GM12878 (cell line): ENCODE data around the gene SLC35G6. TPM values are rescaled to one million over a fixed set of nuclear protein-coding genes. Genes with fewer than 3 reads are reported as not detected.

Experiments used
- ASH2L ChIP-seq: fragments of 300-600, 200-600 bp; sonication (generic); IDR thresholded peaks from 2 replicates; pipeline ENCODE4 v1.6.1; 2017; ENCODE audit warnings: low read depth, mild to moderate bottlenecking, borderline replicate concordance
- HDAC6 ChIP-seq: fragments of 200-600 bp; sonication (generic); IDR thresholded peaks from one replicate; pipeline ENCODE4 v1.8.0; 2017; ENCODE audit warnings: antibody characterized with exemption; ENCODE audit not compliant: unreplicated experiment
- RB1 ChIP-seq: fragments of 450-650 bp; formaldehyde crosslinking; IDR thresholded peaks from 2 replicates; pipeline ENCODE4 v1.6.1; 2017; ENCODE audit warnings: mild to moderate bottlenecking, borderline replicate concordance
- TBL1XR1 ChIP-seq: IDR thresholded peaks from 2 replicates; pipeline ENCODE4 v1.6.1; 2012; ENCODE audit warnings: low read depth, low read length, improper control_type of control experiment
- ZNF217 ChIP-seq: fragments of 450-650 bp; IDR thresholded peaks from 2 replicates; pipeline ENCODE4 v1.6.1; 2017; ENCODE audit warnings: antibody characterized with exemption, mild to moderate bottlenecking
- ZNF622 ChIP-seq: fragments of 450-650 bp; IDR thresholded peaks from 2 replicates; pipeline ENCODE4 v1.6.1; 2017; ENCODE audit warnings: mild to moderate bottlenecking, inconsistent platforms
- polyA plus RNA-seq, 11 experiments: library from polyadenylated mRNA; depleted of rRNA in 4 of 11; unstranded in 6 of 11; stranded (reverse) in 5 of 11; fragments of >200 nt; fragmentation: Nextera tagmentation in 4 of 11; fragmentation: Illumina TruSeq in 1 of 11; extraction: Ambion mirVana in 4 of 11; extraction: Trizol in 1 of 11; gene quantifications; 1 replicate in 1 of 11; 2 replicates in 10 of 11; pipeline versions ENCODE4 v1.2.1 to v1.2.3, GENCODE V29; 2011 to 2016; ENCODE audit warnings: inconsistent platforms in 2 of 11, missing spikeins in 2 of 11, low read depth in 1 of 11
- total RNA-seq, 4 experiments: library from RNA; depleted of rRNA in 3 of 4; stranded (reverse); fragments of >200 nt in 3 of 4; fragmentation: Illumina TruSeq in 1 of 4; extraction: Trizol in 1 of 4; gene quantifications; 2 replicates each; pipeline versions ENCODE4 v1.2.1 to v1.2.3, GENCODE V29; 2013 to 2021
- TF ChIP-seq, protein P1 (sequence below): fragments of 450-650 bp; formaldehyde crosslinking; IDR thresholded peaks from 2 replicates; pipeline ENCODE4 v1.4.0; 2022; ENCODE audit warnings: mild to moderate bottlenecking, moderate library complexity
- TF ChIP-seq, protein P2 (sequence below): fragments of 450-650 bp; conservative IDR thresholded peaks from 2 replicates; pipeline ENCODE4 v1.6.1; 2017; ENCODE audit warnings: mild to moderate bottlenecking, moderate library complexity

SLC35G6 gene
- total and polyA plus RNA-seq, 10 of the 15 experiments (the other 5 are each of a cell fraction or from before 2014, with no cell fraction given), result 0.20 TPM; not detected in 9

DNA sequence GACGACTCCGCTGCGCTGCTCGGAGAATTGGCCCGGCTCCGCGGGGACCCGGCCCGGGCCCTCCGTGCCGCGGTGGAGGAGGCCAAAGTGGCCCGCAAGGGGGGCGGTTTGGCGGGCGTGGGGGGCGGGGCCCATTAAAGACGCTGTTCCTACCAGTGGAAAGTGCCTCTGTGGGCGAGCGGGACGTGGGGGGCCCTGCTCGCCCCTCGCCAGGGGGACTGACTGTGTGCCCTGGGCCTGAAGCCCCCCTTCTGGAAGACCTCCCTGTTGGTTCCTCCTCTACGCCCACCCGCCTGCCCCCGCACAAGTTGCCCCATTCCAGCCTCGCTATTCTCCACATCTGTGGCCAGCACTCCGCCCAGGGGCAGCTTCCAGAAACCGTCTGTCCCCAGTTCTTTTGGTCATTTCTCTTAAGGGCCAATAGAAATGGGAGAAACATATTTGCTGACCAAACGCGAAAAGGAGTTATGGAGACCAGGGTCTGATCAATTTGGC lies 43.8 kb upstream of the SLC35G6 start (continued):
- TF ChIP-seq, protein P1, sequence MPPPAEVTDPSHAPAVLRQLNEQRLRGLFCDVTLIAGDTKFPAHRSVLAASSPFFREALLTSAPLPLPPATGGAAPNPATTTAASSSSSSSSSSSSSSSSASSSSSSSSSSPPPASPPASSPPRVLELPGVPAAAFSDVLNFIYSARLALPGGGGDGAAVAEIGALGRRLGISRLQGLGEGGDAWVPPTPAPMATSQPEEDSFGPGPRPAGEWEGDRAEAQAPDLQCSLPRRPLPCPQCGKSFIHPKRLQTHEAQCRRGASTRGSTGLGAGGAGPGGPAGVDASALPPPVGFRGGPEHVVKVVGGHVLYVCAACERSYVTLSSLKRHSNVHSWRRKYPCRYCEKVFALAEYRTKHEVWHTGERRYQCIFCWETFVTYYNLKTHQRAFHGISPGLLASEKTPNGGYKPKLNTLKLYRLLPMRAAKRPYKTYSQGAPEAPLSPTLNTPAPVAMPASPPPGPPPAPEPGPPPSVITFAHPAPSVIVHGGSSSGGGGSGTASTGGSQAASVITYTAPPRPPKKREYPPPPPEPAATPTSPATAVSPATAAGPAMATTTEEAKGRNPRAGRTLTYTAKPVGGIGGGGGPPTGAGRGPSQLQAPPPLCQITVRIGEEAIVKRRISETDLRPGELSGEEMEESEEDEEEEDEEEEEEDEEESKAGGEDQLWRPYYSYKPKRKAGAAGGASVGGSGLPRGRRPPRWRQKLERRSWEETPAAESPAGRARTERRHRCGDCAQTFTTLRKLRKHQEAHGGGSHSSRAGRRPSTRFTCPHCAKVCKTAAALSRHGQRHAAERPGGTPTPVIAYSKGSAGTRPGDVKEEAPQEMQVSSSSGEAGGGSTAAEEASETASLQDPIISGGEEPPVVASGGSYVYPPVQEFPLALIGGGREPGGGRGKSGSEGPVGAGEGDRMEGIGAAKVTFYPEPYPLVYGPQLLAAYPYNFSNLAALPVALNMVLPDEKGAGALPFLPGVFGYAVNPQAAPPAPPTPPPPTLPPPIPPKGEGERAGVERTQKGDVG (CRISPR knock-in tag), result no peak
- TF ChIP-seq RB1, result no peak
- TF ChIP-seq ASH2L, result no peak
- TF ChIP-seq, protein P2, sequence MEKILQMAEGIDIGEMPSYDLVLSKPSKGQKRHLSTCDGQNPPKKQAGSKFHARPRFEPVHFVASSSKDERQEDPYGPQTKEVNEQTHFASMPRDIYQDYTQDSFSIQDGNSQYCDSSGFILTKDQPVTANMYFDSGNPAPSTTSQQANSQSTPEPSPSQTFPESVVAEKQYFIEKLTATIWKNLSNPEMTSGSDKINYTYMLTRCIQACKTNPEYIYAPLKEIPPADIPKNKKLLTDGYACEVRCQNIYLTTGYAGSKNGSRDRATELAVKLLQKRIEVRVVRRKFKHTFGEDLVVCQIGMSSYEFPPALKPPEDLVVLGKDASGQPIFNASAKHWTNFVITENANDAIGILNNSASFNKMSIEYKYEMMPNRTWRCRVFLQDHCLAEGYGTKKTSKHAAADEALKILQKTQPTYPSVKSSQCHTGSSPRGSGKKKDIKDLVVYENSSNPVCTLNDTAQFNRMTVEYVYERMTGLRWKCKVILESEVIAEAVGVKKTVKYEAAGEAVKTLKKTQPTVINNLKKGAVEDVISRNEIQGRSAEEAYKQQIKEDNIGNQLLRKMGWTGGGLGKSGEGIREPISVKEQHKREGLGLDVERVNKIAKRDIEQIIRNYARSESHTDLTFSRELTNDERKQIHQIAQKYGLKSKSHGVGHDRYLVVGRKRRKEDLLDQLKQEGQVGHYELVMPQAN, result no peak
- TF ChIP-seq TBL1XR1, result no peak
- TF ChIP-seq ZNF622, result no peak
- TF ChIP-seq HDAC6, result no peak
- no peak for TF ChIP-seq ZNF217
- TF ChIP-seq, all 136 proteins: peak for 0
